ENCODE results near the gene CHMP3.

The CHMP3 gene

DNA sequence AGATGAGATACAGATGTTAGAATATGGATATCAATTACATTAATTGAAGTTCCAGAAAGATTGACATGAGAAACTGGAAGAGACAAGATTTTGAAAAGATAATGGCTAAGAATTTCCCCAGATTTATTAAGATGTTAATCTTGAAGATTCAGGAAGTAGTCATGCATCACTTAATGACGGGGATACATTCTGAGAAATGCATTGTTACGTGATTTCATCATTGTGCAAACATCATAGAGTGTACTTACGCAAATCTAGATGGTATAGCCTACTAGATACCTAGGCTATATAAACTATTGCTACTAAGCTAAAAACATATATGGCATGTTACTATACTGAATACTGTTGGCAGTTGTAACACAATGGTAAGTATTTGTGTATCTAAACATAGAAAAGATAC is 6.8 kb upstream of the CHMP3 start:
- Histone ChIP-seq H3K4me3 (ENCODE audit: low read depth, low read length) (no peak overlapping the region), H3K9me3 (no peaks in the 10 kb centered on the region), H3K36me3 (no peaks in the 10 kb centered on the region), H3K4me1 (no peaks in the 10 kb centered on the region), H3K27me3 (no peaks in the 10 kb centered on the region)
- DNase-seq, result no peak
- TF ChIP-seq CTCF (IDR thresholded peaks at IDR 0.05; ENCODE audit: low read depth, low read length), result no peak

- H3K27me3 ChIP-seq, result no peaks in the 10 kb centered on the region
- no peak for DNase-seq
- no peak for TF ChIP-seq CTCF (IDR thresholded peaks at IDR 0.05; ENCODE audit: low read depth, low read length)
- H3K4me3 ChIP-seq (ENCODE audit: low read depth, low read length), result no peak overlapping the region
- no peaks in the 10 kb centered on the region for H3K4me1 ChIP-seq
- H3K9me3 ChIP-seq, result no peaks in the 10 kb centered on the region
- no peaks in the 10 kb centered on the region for H3K36me3 ChIP-seq
These were observed 3.6 kb upstream of the CHMP3 start for GRCh38 chr2:86566821-86567190.

DNA sequence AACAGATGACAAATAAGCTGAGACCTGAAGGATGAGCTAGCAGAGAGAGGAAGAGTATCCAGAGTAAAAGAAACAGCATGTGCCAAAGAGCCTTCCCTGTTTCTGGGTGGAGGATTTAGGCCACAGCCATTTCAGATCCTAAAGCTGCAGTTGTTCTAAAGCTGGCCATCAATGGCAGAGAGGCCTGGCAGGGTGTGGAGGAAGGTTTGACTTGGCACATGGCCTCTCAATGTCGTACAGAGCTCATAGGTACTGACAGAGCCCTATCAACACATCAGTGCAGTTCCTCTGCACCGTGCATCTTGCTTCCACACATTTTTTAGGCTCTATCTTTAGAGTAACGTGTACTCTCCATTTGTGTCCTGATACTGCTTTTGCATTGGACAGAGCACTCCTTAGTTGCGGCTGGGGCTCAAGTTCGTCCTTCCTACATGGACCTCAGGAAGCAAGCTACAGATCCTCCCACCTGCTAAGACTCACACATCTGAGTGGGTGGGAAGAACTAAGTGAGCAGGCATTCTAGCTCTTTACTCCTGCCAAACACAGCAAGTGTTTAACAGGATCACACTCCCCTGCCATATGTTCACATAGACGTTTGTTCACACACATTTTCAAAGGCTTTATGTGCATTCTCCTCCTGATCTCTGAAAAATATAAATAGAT is 3.0 kb upstream of the CHMP3 start:
- DNase-seq, result no peak
- Histone ChIP-seq H3K36me3 (no peaks in the 10 kb centered on the region), H3K4me1 (no peaks in the 10 kb centered on the region), H3K9me3 (no peaks in the 10 kb centered on the region), H3K4me3 (ENCODE audit: low read depth, low read length) (no peak overlapping the region), H3K27me3 (no peaks in the 10 kb centered on the region)
- TF ChIP-seq CTCF (IDR thresholded peaks at IDR 0.05; ENCODE audit: low read depth, low read length), result no peak

- DNase-seq, result no peak
- no peaks in the 10 kb centered on the region for H3K36me3 ChIP-seq
- no peaks in the 10 kb centered on the region for H3K27me3 ChIP-seq
- H3K4me1 ChIP-seq, result no peaks in the 10 kb centered on the region
- no peaks in the 10 kb centered on the region for H3K9me3 ChIP-seq
- H3K4me3 ChIP-seq (ENCODE audit: low read depth, low read length), result no peak overlapping the region
- TF ChIP-seq CTCF (IDR thresholded peaks at IDR 0.05; ENCODE audit: low read depth, low read length), result no peak
These were observed 413 bp upstream of the CHMP3 start for GRCh38 chr2:86563650-86564061.

- no peak for DNase-seq
- TF ChIP-seq CTCF (IDR thresholded peaks at IDR 0.05; ENCODE audit: low read depth, low read length), result no peak
- Histone ChIP-seq H3K27me3 (no peaks in the 10 kb centered on the region), H3K4me3 (ENCODE audit: low read depth, low read length) (peak overlapping the region; percentile 82), H3K4me1 (no peaks in the 10 kb centered on the region), H3K36me3 (no peaks in the 10 kb centered on the region), H3K9me3 (no peaks in the 10 kb centered on the region)
These were observed 740 bp downstream of the CHMP3 start for GRCh38 chr2:86562485-86562921.

DNA sequence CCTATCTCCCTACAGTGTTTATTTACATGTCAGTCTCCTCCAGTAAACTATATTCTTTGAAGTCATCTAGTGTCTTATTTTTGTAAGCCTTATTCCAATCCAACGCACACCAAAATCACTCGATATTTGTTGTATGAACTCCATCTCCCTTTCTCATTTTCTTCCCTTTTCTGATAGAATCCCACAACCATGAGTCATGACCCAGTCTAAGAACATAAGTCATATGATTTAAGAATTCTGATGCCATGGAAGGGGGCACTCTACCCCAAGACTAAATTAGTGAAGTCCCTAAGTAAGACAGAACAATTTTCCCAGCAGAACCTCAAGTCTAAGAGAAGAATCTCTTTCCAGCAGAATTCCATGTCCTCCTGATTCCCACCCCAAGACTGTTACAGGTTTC is 5.4 kb downstream of the CHMP3 start:
- no peak overlapping the region for H3K4me3 ChIP-seq (ENCODE audit: low read depth, low read length)
- DNase-seq, result no peak
- no peaks in the 10 kb centered on the region for H3K4me1 ChIP-seq
- H3K36me3 ChIP-seq, result no peaks in the 10 kb centered on the region
- H3K9me3 ChIP-seq, result no peaks in the 10 kb centered on the region
- no peak for TF ChIP-seq CTCF (IDR thresholded peaks at IDR 0.05; ENCODE audit: low read depth, low read length)
- no peaks in the 10 kb centered on the region for H3K27me3 ChIP-seq

Measured in BE2C (cell line).